ENCODE results near the gene CAMK2A.

DNA sequence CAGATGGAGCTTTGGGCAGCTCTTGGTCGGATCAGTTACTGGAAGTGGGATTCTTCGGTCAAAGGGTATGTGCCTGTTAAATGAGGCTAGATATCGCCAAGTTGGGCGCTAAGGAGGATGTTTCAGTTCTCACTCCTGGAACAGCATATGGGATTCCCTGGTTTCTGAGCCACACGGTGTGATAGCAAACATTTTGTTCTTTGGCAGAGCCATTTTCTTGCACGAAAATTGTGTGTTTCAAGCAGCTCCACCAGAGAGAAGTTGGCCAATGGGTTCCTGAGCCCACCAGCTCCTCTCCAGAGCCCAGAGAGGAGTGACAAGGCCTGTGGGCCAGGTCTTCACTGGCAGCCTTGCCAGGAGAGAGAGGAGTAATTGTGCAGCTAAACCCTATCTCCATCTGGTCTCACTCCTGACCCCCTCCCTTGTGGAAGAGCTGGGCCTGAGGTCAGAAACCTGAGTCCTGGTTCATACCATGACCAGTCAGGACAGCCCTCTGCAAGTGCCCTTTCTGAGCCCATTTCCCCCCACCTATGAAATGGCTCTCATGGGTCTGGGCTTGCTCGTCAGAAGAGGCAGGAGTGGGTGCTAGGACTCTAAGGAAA is 110.5 kb downstream of the CAMK2A start:
- no peak for TF ChIP-seq POLR2A (IDR thresholded peaks at IDR 0.05)
- TF ChIP-seq, protein P1, sequence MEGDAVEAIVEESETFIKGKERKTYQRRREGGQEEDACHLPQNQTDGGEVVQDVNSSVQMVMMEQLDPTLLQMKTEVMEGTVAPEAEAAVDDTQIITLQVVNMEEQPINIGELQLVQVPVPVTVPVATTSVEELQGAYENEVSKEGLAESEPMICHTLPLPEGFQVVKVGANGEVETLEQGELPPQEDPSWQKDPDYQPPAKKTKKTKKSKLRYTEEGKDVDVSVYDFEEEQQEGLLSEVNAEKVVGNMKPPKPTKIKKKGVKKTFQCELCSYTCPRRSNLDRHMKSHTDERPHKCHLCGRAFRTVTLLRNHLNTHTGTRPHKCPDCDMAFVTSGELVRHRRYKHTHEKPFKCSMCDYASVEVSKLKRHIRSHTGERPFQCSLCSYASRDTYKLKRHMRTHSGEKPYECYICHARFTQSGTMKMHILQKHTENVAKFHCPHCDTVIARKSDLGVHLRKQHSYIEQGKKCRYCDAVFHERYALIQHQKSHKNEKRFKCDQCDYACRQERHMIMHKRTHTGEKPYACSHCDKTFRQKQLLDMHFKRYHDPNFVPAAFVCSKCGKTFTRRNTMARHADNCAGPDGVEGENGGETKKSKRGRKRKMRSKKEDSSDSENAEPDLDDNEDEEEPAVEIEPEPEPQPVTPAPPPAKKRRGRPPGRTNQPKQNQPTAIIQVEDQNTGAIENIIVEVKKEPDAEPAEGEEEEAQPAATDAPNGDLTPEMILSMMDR (IDR thresholded peaks at IDR 0.05): no peak

Measured in Peyer's patch (tissue), 4 donors.